Measurements from ENCODE around the gene NCBP3.

DNA sequence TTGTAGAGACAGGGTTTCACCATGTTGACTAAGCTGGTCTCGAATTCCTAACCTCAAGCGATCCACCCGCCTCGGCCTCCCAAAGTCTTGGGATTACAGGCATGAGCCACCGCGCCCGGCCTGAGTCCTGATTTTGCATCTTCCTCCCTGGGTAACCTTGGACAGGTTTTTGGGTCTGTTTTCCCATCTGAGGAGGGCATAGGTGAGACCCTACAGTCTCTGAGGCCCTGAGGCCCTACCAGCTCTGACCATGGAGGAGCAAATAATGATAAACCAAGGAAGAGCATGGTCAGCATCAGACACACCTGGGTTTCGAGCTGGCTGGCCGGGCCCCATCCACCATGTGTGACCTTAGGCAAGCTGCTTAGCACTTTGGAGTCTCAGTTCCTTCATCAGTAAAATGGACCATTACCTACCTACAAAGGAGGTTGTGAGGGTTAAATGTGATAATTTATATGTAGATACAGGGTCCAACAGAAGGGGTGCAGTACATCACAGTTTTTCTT is 1.2 kb upstream of the NCBP3 start:
- TF ChIP-seq CTCF (IDR thresholded peaks at IDR 0.05): no peak
- no peak for TF ChIP-seq ZFX (IDR thresholded peaks at IDR 0.05; ENCODE audit: borderline replicate concordance)

Data from 22Rv1 (cell line).